PC-9 (cell line): Measurements from ENCODE around the gene ERC1. TPM values are rescaled to one million over a fixed set of nuclear protein-coding genes. Genes with fewer than 3 reads are reported as not detected.

Source experiments
- BruUV-seq: library from RNA; stranded (reverse); fragments of 400-500 nt; replicated peaks from 2 replicates; lab custom pipeline; 2021; lab: Mats Ljungman, UMichigan
- CTCF ChIA-PET: fragments of 300-600 bp; sonication (Branson Sonifier 250); formaldehyde crosslinking; loops from one replicate; lab custom pipeline; 2022; ENCODE audit warnings: antibody characterized with exemption; lab: Charles Lee
- POLR2A ChIA-PET: fragments of 300-600 bp; sonication (Branson Sonifier 250); formaldehyde crosslinking; loops from one replicate; lab custom pipeline; 2022; ENCODE audit warnings: antibody characterized with exemption; ENCODE audit not compliant: unreplicated experiment; lab: Charles Lee
- DNase-seq, 2 experiments: peaks; one replicate each; pipeline versions ENCODE4 v3.0.0 to v3.0.0-alpha.2; 2015 to 2022; ENCODE audit warnings: mixed read lengths in 1 of 2
- H2AFZ ChIP-seq: fragments of 200-600 bp; sonication (generic); 2 replicates; pipeline ENCODE4 v1.8.1; 2017; ENCODE audit warnings: antibody characterized with exemption
- H3F3A ChIP-seq: fragments of 200-600 bp; sonication (generic); 2 replicates; pipeline ENCODE4 v1.8.1; 2017; ENCODE audit warnings: antibody characterized with exemption, mild to moderate bottlenecking, low read depth; ENCODE audit not compliant: insufficient read depth
- H3K27ac ChIP-seq: fragments of 200-600 bp; sonication (generic); 2 replicates; pipeline ENCODE4 v1.6.1; 2016; ENCODE audit warnings: mixed run types
- H3K27me3 ChIP-seq: fragments of 200-600 bp; sonication (generic); 2 replicates; pipeline ENCODE4 v1.6.1; 2016; ENCODE audit warnings: low read depth, mixed run types; ENCODE audit not compliant: insufficient read depth
- H3K36me3 ChIP-seq: fragments of 200-600 bp; sonication (generic); 2 replicates; pipeline ENCODE4 v1.6.1; 2016; ENCODE audit warnings: low read depth, mixed run types
- H3K4me1 ChIP-seq: fragments of 200-600 bp; sonication (generic); replicated peaks from 2 replicates; pipeline ENCODE4 v1.6.1; 2016; ENCODE audit warnings: mixed run types; ENCODE audit not compliant: insufficient read depth
- H3K4me2 ChIP-seq: fragments of 200-600 bp; sonication (generic); 2 replicates; pipeline ENCODE4 v1.6.1; 2017; ENCODE audit warnings: mixed run types
- H3K4me3 ChIP-seq: fragments of 200-600 bp; sonication (generic); 2 replicates; pipeline ENCODE4 v1.6.1; 2016; ENCODE audit warnings: mixed run types
- H3K79me2 ChIP-seq: fragments of 200-600 bp; sonication (generic); 2 replicates; pipeline ENCODE4 v1.6.1; 2017; ENCODE audit warnings: low read depth, mixed run types
- H3K9me2 ChIP-seq: fragments of 200-600 bp; sonication (generic); 2 replicates; pipeline ENCODE4 v1.8.1; 2017; ENCODE audit warnings: mild to moderate bottlenecking; ENCODE audit not compliant: insufficient read depth
- H3K9me3 ChIP-seq: fragments of 200-600 bp; sonication (generic); 2 replicates; pipeline ENCODE4 v1.8.1; 2016; ENCODE audit warnings: low read depth; ENCODE audit not compliant: insufficient read depth
- H4K20me1 ChIP-seq: fragments of 200-600 bp; sonication (generic); 2 replicates; pipeline ENCODE4 v1.8.1; 2017; ENCODE audit not compliant: insufficient read depth
- CTCF ChIP-seq: fragments of 200-600 bp; sonication (generic); conservative IDR thresholded peaks from 2 replicates; pipeline ENCODE4 v1.6.1; 2017; ENCODE audit warnings: mixed run types, antibody characterized with exemption, mild to moderate bottlenecking, moderate library complexity
- EZH2 ChIP-seq: fragments of 200-600 bp; sonication (generic); IDR thresholded peaks from 2 replicates; pipeline ENCODE4 v1.8.0; 2017; ENCODE audit warnings: antibody characterized with exemption, low read depth
- intact Hi-C: fragments of 100-400 bp; cut with micrococcal nuclease; formaldehyde crosslinking; loops from one replicate; pipeline ENCODE4 v1.10.0; 2022; ENCODE audit not compliant: unreplicated experiment
- total RNA-seq: library from RNA; stranded (reverse); gene quantifications from 2 replicates; pipeline ENCODE4 v1.2.3, GENCODE V29; 2021

Gene ERC1
- total RNA-seq, 1 experiment from 2014 or later: 52.0 TPM

GRCh38 chr12:1424674-1425395, 433.8 kb downstream of the ERC1 start:
- DNase-seq: no peak
- Histone ChIP-seq H3K36me3 (no peaks in the 10 kb centered on the region), H3K27me3 (no peaks in the 10 kb centered on the region), H3K4me2 (no peak overlapping the region), H3K9me2 (no peaks in the 10 kb centered on the region), H2AFZ (no peak overlapping the region), H3K27ac (no peak overlapping the region), H3K4me1 (no peaks in the 10 kb centered on the region), H4K20me1 (no peaks in the 10 kb centered on the region), H3F3A (no peaks in the 10 kb centered on the region; the same call in 1 of the 2 replicates), H3K9me3 (peaks cover 11% of the 10 kb centered on the region; the same call in 1 of the 2 replicates), H3K4me3 (no peak overlapping the region), H3K79me2 (no peaks in the 10 kb centered on the region)
- BruUV-seq: no TSS peak
- intact Hi-C loops: no loop called here
- TF ChIP-seq EZH2: no peak
- TF ChIP-seq CTCF: no peak
- CTCF ChIA-PET: no interaction called here
- POLR2A ChIA-PET: no interaction called here

- no peak for TF ChIP-seq EZH2
- no peak for TF ChIP-seq CTCF
- Histone ChIP-seq H3K4me1 (no peaks in the 10 kb centered on the region), H3K9me3 (peaks cover 11% of the 10 kb centered on the region; the same call in 1 of the 2 replicates), H3K27ac (no peak overlapping the region), H3K79me2 (no peaks in the 10 kb centered on the region), H3K4me3 (no peak overlapping the region), H2AFZ (no peak overlapping the region), H3F3A (no peaks in the 10 kb centered on the region), H3K9me2 (no peaks in the 10 kb centered on the region), H3K27me3 (no peaks in the 10 kb centered on the region), H3K36me3 (no peaks in the 10 kb centered on the region), H4K20me1 (no peaks in the 10 kb centered on the region), H3K4me2 (no peak overlapping the region)
- DNase-seq: no peak
- ChIA-PET CTCF (no interaction called here), POLR2A (no interaction called here)
- BruUV-seq: no TSS peak
- intact Hi-C loops: no loop called here
These were observed 434.3 kb downstream of the ERC1 start for GRCh38 chr12:1425396-1425729.

GRCh38 chr12:1428671-1429070, 437.6 kb downstream of the ERC1 start:
- no TSS peak for BruUV-seq
- H3K9me3 ChIP-seq: no peaks in the 10 kb centered on the region
- H3K79me2 ChIP-seq: no peaks in the 10 kb centered on the region
- no peaks in the 10 kb centered on the region for H3K27me3 ChIP-seq
- ChIA-PET POLR2A (no interaction called here), CTCF (interaction anchor here (0.6 kb wide), 1 partner anchor 310 kb away, joined by 3 read pairs; no protein-coding TSS in a partner anchor)
- H3F3A ChIP-seq: no peaks in the 10 kb centered on the region
- TF ChIP-seq EZH2 (no peak), CTCF (no peak)
- no peaks in the 10 kb centered on the region for H4K20me1 ChIP-seq
- intact Hi-C loops: no loop called here
- H2AFZ ChIP-seq: no peak overlapping the region
- no peak for DNase-seq
- no peak overlapping the region for H3K27ac ChIP-seq
- H3K36me3 ChIP-seq: no peaks in the 10 kb centered on the region
- no peak overlapping the region for H3K4me2 ChIP-seq
- H3K9me2 ChIP-seq: no peaks in the 10 kb centered on the region
- no peak overlapping the region for H3K4me3 ChIP-seq
- H3K4me1 ChIP-seq: no peaks in the 10 kb centered on the region
